Hepatocyte (in vitro differentiated cells): ENCODE data around the gene EIF3L.

ENCODE experiments used
- CTCF ChIP-seq: fragments of 200-600 bp; sonication (generic); IDR thresholded peaks from 2 replicates; pipeline ENCODE4 v1.5.1; 2016; ENCODE audit warnings: antibody characterized with exemption, mild to moderate bottlenecking; ENCODE audit not compliant: poor library complexity
- EZH2 ChIP-seq: fragments of 200-600 bp; sonication (generic); IDR thresholded peaks from 2 replicates; pipeline ENCODE4 v1.6.1; 2016; ENCODE audit warnings: antibody characterized with exemption, mild to moderate bottlenecking, borderline replicate concordance

GRCh38 chr22:37854946-37855345, 5.7 kb downstream of the EIF3L start:
- TF ChIP-seq CTCF: no peak
- TF ChIP-seq EZH2: no peak
